NCI-H345 treated with DMSO at 0.1 percent for 48 hours (cell line): ENCODE measurements around the gene CAPZB.
"Not testable (repeated sequence)": the region's sequence is repeated elsewhere in the genome, so short reads cannot be mapped to it uniquely, and the experiment has no call there.

Source experiments
- DNase-seq: peaks from one replicate; lab custom pipeline; 2025; ENCODE audit not compliant: unreplicated experiment; lab: John Stamatoyannopoulos, UW

The CAPZB gene

DNA sequence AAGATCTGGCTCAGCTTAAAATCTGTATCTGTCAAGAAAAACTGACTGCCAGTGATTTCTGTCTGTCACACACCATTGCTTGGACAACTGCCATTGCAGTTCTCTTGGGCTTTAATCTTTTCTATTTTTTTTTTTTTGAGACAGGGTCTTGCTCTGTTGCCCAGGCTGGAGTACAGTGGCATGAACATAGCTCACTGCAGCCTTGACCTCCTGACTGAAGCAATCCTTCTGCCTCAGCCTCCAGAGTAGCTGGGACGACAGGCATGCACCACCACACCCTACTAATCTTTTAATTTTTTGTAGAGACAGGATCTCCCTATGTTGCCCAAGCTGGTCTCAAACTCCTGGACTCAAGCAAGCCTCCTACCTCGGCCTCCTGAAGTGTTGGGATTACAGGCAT, 14.5 kb upstream of the CAPZB start:
- DNase-seq, result not testable (repeated sequence)

DNA sequence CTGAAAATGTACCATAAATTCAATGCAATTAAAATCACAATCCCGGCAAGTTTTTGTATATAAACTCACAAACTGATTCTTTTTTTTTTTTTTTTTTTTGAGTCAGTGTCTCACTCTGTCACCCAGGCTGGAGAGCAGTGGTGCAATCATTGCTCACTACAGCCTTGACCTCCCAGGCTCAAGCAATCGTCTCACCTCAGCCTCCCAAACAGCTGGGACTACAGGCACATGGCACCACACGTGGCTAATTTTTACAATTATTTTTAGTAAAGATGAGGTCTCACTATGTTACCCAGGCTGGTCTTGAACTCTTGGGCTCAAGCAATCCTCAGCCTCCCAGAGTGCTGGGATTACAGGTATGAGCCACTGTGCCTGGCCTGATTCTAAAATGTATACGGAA, 12.1 kb upstream of the CAPZB start:
- not testable (repeated sequence) for DNase-seq

DNA sequence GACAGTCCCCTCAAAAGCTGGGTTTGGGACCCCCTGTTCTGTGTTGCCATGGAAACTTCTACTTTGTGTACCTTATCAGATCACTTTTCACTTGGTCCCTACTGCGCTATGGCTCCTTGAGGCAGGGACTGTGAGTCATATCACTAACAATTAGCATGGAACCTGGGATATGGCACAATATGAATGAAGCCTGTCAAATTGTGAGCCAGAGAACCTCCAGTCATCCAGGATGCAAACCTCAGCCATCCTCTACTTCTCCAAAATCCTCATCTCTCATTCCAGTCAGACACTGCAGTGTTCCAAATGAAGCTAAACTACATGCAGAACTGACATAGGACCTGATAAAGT, 11.2 kb upstream of the CAPZB start:
- DNase-seq, result no peak

DNA sequence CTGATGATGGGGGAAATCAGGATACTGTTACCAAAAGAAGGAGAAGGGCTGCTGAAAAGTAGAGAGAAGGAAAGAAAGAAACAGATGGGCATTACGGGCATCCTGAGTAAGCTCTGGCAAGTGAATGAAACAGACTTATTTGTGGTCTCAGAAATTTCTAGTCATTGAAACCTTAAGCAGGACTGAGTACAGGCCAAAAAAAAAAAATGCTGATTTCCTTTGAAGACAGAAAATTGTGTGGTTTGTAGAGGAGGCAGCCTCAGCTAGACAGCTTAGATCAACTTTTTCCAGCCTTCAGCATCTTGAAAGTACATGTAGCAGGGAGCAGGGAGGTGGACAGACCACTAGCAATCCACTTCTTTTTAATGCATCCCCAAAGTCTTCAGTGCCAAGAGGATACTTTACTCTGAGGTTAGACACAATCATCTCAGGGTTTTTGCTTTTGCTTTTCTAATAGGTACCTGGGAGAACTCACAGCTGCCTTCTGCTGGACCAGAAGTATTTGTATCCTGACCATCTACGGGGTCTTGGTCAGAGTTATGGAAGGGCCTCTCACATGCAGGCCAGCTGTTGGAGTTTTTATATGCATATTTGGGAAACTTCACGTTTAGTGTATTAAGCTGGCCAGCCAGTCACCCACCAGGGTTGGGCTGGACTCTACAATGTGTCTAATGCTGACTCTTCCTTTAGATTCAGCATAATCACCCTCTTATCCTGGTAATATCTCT, 10.6 kb upstream of the CAPZB start:
- no peak for DNase-seq

DNA sequence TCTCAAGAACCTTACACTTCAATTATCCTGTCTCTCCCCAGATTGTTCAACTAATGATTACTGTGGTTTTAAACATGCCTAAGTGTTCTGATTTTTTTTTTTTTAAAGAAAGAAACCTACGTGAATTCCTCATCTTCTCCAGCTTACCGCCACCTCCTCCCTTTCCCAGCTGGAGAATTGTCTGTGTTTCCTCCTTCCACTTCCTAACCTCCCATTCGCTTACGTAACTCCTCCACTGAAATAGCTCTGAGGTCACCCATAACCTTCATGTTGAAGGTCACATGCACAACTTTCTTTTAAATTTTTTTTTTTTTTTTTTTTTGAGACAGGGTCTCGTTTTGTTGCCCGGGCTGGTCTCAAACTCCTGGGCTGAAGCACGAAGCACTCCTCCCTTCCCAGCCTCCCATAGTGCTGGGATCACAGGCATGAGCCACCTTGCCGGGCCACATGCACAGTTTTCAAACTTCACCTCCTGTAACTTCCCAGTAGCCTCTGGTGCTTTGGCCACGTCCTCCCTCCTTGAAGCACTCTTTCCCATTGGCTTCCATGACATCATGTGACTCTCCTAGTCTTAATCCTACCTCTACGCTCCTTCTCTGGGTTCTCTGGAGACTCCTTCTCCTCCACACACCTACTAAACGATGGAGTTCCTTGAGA, 9.8 kb upstream of the CAPZB start:
- DNase-seq, result no peak

DNA sequence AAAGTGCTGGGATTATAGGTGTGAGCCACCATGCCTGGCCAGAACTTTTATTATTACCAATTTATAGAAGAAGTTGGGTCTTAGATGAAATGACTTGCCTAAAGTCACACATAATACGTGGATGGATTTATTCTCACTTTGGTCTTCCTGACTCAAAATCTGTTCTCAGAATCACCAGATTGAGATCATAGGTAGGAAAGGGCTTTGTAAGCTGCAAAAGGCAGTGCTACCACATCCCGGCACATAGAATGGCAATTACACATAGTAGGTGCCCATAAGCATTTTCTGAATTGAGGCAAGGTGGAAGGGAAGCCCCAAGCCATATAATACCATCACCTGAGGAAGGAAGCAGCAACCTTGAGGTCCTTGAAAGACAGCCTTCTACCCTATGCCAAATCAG, 8.2 kb upstream of the CAPZB start:
- DNase-seq, result no peak

DNA sequence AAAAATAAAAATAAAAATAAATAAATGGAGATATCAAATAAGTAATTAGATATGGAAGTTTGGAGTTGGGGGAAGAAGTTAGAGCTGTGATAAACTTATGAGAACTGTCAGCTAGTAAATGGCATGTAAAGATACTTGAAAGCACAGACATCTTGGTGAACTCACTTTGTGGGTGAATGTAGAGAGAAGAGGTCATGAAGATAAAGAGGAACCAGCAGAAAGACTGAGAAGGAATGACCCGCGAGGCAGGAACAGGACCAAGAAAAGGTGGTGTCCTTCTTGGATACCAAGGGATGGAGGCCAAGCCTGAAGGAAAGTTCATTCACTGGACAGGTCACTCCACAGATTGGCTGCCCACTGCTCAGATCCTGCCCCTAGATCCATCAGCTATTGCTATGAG, 4.7 kb upstream of the CAPZB start:
- DNase-seq, result no peak

DNA sequence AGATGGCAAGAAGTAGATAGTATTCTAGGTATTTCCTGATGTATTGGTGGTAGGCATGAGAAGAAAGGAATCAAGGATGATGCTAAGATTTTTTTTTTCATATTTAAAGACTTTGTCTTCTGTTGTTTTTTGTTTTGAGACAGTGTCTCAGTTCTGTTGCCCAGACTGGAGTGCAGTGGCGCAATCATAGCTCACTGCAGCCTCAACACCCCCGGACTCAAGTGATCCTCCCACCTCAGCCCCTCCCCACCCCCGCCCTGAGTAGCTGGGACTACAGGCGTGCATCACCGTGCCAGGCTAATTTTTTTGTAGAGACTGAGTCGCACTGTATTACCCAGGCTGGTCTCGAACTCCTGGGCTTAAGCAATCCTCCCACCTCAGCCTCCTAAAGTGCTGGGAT, 2.8 kb upstream of the CAPZB start:
- no peak for DNase-seq

DNA sequence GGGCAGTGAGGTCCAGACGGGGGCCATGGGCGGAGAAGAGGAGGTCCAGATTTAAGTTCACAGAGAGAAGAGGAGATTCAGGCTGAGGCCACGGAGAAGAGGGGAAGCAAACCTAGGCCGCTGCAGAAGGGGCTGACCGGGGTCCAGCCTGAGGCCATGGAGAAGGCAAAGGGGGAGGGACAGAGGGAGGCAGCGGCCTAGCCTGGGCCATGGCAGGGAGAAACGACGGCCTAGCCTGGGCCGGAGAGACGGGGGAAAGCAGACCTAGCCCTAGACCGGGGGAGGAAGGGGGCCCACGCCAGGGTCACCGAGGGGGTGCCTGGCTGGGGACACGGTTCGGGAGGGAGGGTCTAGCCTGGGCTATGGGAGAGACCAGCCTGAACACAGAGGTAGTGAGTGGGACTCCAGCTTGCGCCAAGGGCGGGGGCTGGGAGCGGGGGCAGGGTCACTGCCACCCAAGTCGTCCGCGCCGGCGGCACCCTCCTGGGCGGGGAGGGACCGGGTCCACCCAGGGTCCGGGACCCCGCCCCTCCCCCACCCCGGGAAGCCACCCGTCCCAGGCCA, 459 bp downstream of the CAPZB start:
- no peak for DNase-seq

DNA sequence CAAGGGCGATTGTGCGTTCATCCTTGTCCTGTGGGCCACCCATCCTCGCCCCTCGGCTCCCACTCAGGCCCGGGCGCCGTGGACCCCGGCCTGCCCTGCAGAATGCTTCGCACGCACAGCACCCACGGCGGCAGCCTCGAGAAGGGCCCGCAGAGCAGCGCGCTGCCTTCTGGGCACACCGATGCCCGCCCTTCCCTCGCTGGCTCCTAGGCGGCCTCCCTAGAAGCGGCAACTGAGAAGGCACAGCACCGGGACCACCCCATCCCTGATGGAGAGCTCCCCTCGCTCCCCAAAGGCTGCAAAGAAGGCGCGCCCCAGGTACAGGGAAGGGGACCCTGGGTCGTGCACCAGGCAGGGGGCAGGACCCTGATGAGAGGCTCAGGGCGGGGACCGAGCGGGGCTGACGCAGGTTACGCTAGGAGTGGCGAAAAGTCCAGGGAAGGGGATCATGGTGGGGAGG, 971 bp downstream of the CAPZB start:
- DNase-seq, result no peak

DNA sequence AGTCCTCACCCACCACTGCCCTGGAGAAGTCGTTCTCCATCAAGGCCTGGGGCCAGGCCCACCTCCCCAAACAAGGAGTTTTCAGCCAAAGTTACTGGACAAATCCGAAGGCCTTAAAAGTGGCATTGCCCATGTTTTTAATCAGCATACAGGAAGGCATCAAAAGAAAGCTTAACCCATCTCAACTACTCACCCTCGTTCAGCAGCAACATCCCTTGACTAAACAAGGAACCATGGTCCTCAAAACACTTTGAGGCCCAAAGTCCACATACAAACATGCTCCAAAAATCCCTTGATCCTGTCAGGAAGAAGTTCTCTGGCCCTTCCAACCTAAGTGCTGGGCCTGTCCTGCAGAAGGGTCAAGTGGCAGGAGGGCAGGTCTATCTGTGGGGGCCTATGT, 1.6 kb downstream of the CAPZB start:
- no peak for DNase-seq

DNA sequence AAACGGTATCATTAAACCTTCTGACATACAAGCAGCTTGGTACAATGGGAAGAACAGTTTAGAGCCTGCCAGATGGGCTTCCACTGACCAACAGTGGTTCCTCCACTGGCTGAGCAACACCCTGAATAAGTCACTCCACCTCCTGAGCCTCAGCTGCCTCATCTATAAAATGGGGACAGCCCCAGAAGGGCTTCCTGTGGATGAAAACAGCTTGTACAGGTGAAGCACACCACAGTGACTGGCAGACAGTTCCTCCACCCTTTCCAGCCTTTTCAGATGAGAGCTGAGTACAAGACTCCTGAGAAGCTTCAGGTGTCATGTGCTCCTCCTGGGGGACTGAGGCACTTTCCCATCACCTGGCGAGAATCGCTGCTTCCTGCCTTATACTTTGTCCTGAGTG, 2.1 kb downstream of the CAPZB start:
- no peak for DNase-seq

DNA sequence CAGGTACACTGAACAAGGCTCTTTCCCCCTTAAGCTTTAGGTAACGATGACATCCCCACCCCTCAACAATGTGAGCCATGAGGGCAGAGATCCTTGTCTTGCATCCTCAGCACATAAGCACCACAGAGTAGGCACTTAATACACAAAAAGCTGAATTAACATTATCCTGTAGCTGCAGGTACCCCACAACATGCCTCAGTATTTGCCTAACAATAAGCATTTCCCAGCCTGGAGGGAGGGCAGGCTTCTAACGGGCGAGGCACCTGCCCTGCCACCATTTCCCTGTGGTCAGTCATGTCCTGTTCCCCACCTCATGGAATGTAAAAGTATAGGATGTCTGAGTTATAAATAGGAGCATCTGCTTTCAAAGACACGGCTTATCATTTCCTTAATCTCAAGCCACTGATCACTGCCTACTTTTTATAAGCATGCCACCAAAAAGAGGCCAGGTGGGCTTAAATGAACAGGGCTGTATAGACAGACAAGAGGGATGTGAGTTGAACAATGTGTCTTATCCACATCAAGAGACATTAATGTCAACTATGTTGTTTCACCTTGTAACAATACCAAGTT, 3.4 kb downstream of the CAPZB start:
- no peak for DNase-seq

DNA sequence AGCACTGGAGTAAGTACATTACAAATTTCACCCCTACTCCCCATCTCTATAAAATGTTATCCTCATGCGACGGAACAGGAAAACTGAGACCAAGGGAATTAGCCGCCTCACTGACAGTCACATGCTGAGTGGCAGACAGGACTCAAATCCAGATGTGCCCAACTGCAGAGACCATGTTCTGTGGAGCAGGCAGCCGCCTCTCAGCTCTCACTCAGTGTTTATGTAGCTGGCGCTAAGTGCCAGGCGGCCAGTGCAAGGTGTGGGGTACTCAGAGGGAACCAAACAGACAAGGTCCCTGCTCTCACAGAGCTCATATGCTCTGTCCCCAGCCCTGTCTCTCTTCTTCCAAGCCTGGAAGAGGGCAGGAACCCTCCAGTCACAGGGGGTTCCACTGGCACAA, 5.1 kb downstream of the CAPZB start:
- DNase-seq, result no peak

DNA sequence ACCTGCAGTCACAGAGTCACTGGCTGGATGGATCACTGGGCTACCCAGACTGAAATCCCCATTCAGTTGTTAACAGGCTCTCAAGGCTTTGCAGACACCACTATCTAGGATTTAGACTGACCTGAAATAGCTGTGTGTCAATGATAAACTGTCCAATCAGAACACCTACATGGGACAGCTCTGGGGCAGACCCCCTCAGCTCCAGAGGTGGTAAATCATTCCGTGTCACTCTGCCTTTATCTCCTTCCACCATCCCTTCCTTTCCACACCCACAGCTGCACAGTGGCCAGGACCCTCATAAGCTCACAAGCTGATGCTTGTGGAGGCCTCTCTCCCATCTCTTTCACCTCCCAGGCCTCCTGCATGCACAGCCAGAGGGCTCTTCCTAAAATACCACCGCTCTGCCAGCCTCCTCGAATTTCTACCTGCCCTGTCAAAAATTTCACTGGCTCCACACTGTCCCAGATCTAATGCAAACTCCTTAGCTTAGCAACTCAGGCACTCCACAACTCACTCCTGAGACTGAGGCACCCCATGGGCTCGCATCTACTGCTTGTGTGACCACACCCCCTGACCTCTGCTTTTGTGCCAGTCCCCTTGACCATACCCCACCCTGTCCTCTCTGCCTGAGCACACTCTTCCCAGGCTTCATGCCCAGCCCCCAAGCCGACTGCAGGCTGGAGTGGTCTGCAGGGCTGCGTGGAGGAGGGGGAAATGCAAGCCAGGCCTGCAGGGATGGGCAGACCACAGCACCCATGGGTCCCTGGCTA, 5.8 kb downstream of the CAPZB start:
- DNase-seq, result no peak

DNA sequence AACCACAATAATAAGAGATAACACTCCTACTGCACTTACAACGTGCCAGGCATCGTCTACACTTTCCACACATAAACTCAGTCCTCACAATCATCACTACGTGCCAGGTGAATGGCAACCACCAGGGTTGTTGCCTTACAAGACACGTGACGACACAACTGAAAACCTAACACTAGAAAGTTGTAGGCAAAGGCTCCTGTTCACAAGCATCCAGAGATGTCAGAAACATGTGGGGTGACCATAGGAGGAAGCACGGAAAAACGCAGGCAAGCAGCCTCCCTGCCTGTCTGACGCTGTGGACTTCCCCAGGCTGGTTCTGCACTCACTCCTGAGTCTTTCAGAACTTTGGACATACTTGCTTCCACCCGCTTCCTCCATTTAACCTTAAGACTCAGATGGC, 7.0 kb downstream of the CAPZB start:
- no peak for DNase-seq

DNA sequence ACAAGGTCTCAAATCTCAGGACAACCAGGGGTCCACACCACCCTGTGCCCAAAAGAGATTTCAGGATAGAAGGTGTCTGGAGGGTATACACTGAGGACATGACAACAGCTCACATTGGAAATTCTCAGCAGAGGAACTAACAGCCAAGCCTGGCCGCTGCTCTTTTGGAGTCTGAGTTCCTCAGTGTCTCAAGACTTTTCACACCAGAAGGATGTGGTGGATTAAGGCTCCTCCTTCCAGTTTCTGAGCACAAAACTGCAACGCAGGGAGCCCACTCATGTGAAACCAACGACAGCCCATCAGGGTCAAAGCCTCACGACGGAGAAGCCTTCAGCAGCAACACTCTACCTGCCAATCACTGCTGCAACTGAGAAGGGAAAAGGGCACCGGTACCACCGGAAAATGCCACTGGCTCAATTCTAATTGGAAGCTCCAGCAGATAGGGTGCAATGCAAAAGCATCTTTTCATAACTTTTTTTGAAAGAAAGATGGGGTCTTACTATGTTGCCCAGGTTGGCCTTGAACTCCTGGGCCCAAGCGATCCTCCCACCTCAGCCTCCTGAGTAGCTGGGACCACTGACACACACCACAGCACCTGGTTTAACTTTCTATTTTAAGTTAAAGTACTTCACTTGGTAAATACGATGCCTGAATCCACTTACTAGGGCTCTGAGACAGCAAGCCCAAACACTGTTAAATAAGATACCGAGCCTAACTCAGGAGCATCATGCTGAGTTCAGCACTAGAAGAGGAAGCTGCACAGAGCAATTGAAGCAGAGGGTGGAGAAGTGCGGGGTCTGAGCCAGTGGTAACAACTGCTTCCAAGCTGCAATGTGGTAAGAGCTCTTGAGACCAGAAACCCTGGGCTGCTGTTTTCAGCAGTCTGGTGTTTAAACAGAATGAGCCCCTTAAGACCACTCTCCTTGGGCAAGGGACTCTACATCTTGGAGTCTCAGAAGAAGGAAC, 7.8 kb downstream of the CAPZB start:
- peak; percentile 62 for DNase-seq

DNA sequence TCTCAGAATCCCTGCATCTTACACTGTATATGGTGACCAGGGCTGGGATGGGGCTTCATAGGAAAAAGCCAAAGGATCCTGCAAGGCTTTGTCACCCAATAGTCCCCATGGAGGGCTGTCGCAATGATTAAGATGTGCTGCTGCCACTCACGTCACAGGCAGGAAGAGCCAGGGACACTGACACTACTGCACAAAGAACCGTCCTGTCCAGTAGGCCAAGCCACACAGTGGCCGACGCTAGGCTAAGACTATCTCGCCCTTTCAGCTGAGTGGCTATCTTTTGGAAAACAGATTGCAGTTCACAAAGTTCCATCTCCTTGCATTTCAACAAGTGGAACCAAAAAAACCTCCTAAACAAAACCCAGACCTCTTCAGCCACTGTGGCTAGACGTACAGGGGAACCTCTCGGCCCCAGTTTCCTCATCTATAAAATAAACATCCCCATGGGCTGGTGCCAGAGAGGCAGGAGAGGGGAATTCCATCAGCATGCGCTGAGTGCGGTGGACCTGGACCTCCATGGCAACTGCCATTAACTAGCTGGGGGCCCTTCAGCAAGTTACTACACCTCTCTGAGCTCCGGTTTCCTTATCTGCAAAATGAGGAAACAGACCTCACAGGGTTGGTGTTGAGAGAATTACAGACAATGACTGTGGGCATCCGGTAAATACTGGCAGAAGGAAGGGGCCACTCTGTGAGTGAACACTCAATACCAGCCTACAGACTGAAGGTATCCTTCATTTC, 8.7 kb downstream of the CAPZB start:
- no peak for DNase-seq

DNA sequence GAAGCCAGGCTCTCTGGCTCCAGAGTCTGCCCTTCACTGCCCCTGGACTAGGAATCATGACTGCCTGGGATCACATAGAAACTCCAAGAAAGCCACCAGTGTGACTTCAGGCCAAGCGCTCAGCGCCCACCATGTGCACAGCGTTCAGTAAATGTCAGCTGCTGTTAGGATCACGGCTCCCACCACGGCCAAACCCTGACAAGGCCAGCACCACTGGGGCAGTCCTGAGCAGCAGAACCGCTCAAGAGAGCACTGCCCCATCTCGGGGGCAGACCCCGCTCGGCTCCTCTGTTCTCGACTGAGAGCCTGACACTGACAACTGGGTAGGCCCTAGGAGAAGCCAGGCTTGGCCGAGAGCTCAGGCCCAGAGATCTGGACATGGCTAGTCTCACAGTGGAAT, 10.0 kb downstream of the CAPZB start:
- no peak for DNase-seq

DNA sequence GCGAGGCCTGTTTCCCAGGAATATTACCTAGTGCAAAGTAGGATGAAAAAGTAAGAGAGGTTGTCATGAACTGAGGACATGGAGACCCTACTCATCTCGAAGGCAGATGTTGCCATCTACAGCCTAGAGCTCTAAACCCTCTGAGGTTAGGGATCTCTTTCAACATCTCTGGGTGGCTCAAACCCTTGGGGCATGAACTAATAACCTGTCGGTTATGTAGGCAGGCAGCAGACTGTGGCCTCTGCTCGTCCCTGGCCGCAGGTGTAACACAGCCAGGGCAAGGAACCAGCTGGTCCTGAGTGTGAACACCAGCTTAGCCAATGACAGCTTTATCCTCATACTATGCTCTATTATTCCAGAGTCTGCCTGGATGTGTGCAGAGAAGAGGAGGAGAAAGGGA, 13.2 kb downstream of the CAPZB start:
- DNase-seq, result no peak
